ENCODE measurements around the gene PRAMEF17.
A peak's percentile ranks its signal among the peaks of the same experiment; 100 is the strongest.
"Not testable (repeated sequence)": the region's sequence is repeated elsewhere in the genome, so short reads cannot be mapped to it uniquely, and the experiment has no call there.

- TF ChIP-seq CTCF (IDR thresholded peaks at IDR 0.05): peak in 4 of 6 experiments; percentile 22 to 27 (median 24)
- not testable (repeated sequence) for TF ChIP-seq POLR2A (IDR thresholded peaks at IDR 0.05)
These were observed 20.9 kb upstream of the PRAMEF17 start for GRCh38 chr1:13368544-13368943.
